ENCODE measurements around the gene NUDT11.
"Not testable (repeated sequence)": the region's sequence is repeated elsewhere in the genome, so short reads cannot be mapped to it uniquely, and the experiment has no call there.

Gene NUDT11

GRCh38 chrX:51496501-51497291, at the start of gene NUDT11:
Gene NUDT11 (minus strand): TSS chrX:51496592. CDS start chrX:51496444, 148 bp downstream.
- DNase-seq (ENCODE audit: low spot score) = peak; percentile 49

- no peak for DNase-seq (ENCODE audit: low spot score)
These were observed 24.0 kb upstream of the NUDT11 start for GRCh38 chrX:51520393-51520792.

DNA sequence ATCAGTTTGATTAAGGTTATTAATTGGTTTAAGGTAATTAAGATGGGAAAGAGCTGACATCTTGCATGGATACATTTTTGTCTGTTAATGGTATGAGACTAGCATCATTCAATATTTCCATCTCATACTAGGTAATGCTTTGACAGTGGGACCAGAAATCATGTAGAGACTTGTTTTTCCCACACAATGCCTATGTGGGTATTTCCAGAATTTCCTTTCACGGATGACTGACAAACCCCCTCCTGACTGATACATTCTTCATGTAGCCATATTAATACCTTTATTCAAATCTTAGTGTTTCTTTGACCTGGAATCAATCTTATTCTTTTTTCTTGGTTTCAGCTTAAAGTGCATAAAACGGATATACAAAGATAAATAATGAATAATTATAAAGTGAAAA, 22.7 kb upstream of the NUDT11 start:
- not testable (repeated sequence) for DNase-seq (ENCODE audit: low spot score)

DNA sequence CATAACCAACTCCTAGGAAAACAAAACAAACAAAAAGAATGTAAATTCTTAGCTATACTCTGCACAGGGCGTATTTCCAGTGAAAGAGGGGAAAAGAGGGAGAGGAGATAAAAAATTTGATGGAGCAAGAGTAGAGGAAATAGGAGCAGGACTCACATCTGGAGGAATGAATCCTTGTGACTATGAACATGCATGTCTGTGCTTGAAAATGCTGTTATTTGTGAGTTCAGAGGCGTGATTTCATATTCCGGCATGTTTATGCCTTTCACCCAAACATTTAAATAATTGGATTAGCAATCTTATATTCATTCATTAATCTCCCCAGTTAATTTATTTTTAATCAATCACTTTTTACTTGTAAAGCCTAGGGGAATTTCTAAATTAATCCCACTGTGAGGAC, 11.2 kb upstream of the NUDT11 start:
- no peak for DNase-seq (ENCODE audit: low spot score)

DNA sequence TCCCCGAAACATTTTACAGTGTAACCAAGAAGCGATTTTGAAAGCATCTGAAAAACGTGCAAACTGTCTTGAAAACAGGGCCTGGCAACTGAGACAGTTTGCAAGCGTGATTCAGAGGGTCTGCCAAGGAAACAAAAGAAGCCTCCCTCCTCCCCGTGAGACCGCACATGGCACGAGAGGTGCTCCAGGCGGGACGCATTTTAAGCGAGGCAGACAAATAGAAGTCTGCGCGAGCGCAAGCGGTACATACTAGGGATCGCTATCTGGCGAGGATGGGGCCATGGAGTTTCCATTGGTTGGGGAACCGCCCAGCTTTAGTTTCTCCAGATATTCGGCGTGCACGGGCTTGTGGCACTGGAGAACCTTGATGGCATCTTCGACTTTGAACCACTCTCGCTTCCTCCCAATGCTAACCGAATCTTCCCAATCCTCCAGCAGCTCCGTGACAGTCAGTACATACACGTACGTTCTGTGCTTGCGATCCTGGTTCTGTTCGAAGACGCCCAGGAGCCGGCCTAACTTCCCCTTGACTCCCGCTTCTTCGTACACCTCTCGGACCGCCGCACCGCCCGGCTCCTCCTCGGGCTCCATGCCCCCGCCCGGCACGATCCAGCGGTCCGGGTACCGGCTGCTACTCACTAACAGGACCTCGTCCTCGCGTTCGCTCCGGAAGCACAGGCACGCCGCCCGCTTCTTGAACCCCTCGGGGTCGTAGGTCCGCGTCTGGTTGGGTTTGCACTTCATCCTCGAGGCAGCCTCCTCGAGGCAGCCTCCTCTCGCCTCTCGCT, 497 bp downstream of the NUDT11 start:
- not testable (repeated sequence) for DNase-seq (ENCODE audit: low spot score)

- DNase-seq (ENCODE audit: low spot score) = no peak
These were observed 2.0 kb downstream of the NUDT11 start for GRCh38 chrX:51494409-51494808.

DNA sequence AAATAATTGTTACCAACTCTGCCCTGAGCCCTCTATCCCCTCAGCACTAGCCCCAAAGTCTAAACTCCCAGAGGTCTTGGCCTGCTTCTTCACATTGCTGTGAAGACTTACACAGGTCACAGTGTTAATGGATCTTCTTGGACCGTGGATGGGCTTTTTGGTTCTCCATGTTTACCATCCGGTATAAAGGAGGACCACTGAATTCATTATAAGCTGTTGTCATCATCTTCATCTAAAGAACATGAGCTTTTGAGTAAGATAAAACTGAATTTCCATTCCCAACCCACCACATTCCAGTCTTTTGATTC, 8.5 kb downstream of the NUDT11 start:
- DNase-seq (ENCODE audit: low spot score) = no peak

DNA sequence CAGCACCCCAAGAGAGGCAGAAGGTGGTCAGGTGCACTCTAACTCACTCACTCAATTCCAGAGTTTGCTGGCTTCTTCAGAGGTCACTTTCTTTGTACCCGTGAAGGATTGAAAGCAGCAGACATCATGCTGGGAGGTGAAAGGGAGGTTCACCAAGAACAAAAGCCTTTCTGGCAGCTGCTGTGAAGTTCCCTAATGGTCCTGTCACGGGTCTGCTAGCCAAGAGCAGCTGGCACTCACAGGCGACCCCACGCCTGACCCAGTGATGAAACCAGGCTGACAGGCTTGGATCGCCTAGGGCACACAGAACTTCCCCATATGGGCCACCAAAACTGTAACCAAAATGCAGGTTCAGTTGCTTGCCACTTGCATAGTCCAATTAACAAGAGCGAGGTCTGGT, 11.8 kb downstream of the NUDT11 start:
- no peak for DNase-seq (ENCODE audit: low spot score)

- not testable (repeated sequence) for DNase-seq (ENCODE audit: low spot score)
These were observed 14.0 kb downstream of the NUDT11 start for GRCh38 chrX:51482411-51482810.

- no peak for DNase-seq (ENCODE audit: low spot score)
These were observed 19.5 kb downstream of the NUDT11 start for GRCh38 chrX:51476930-51477329.

DNA sequence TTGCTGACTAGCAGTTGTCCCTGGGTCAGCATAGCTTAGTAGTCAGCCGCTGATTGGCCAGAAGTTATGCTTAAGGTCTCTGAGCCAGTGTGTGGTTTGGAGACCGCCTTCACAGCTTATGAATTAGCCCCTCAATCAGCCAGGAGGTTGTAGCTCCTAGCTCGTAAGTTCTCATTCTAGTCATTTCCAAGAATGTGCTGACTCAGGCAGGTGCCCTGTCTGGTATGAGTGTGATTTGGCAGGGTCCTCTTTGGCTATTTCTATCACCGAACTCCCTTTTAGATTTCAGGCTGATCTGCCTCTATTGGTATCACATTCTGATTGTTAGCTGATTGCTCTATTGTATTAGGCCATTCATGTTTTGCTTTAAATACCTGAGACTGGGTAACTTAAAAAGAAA, 33.1 kb downstream of the NUDT11 start:
- DNase-seq (ENCODE audit: low spot score) = no peak

DNA sequence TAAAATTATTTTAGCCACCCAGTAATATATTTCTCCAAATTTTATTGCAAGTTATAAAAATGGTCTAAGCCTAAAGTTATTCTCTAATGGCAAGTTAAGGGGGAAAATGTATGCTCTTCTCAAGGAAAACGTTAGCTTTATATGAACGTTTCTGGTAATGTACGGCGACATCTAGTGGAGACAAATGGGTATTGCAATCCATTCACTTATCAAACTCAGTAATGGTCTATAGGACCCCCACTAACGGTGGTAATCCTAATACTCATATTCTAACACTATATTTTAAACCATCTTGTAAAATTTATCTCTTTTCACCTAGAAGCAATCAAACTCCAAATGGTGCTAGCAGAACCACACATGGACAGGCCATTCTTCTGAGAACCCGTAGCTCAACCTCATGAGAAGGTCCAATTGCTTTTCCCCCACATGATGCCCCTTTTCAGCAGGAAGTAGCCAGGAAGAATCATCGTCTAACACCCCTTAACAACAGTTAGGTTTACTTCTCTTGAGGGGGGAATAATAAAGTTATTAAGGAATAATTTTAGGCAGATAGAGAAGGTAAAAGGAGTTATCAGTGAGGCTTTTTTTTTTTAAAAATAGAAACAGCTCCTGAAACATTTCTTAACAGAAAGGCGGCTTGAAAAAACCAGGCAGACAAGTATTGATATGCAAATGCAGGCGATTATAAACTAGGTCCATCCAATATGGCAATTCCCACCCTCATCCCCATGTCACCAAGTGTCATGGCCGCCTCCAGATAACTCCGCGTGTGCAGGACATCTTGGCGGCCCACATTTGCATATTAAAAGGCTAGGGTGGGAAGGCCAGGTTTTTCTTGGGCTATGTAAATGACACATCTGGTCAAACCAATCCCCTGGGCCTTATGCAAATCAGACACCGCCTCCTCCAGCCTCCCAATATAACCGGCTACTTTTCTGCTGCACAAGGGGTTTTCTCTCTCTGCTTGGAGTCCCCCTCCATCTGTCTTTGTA, 35.0 kb downstream of the NUDT11 start:
- DNase-seq (ENCODE audit: low spot score) = peak; percentile 52

GRCh38 chrX:51459125-51459524, 37.3 kb downstream of the NUDT11 start:
- DNase-seq (ENCODE audit: low spot score) = peak; percentile 44

- no peak for DNase-seq (ENCODE audit: low spot score)
These were observed 39.6 kb downstream of the NUDT11 start for GRCh38 chrX:51456814-51457213.

DNA sequence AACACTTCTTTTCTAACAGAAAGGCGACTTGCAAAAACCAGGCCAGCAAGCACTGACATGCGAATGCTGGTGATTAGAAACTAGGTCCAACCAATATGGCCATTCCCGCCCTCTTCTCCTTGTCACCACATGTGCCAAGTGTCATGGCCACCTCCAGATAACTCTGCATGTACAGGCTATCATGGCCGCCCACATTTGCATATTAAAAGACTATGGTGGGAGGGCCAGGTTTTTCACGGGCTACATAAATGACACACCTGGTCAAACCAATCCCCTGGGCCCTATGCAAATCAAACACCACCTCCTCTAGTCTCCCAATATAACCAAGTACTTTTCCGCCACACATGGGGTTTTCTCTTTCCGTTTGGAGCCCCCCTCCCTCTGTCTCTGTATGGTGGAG, 40.1 kb downstream of the NUDT11 start:
- DNase-seq (ENCODE audit: low spot score) = no peak

DNA sequence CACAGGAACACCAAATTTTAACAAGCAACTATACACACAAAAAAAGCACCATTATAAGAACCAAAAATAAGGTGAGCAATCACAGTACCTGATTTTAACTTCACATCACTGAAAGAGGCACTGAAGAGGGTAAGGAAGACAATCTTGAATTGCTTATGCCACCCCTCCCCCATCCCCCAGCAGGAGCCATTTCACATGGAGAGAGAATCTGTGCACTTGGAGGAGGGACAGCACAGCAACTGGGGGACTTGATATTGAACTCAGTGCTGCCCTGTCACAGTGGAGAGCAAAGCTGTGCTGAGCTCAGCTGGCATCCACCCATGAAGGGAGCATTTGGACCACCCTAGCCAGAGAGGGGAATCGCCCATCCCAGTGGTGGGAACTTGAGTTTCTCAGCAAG, 56.0 kb downstream of the NUDT11 start:
- DNase-seq (ENCODE audit: low spot score) = no peak
